Effector memory CD4-positive, alpha-beta T cell (primary cell): Measurements from ENCODE around the gene MT1A.

ENCODE experiments used
- DNase-seq, 3 donors: peaks; one replicate each; pipeline ENCODE4 v3.0.0-alpha.2; 2020
- H3K27ac ChIP-seq: 2 replicates; pipeline ENCODE4 v1.7.0; 2013; ENCODE audit warnings: mild to moderate bottlenecking, low read length, moderate library complexity; ENCODE audit not compliant: insufficient read depth, poor library complexity, severe bottlenecking
- H3K27me3 ChIP-seq: replicated peaks from 2 replicates; pipeline ENCODE4 v1.7.0; 2013; ENCODE audit warnings: mild to moderate bottlenecking, low read length; ENCODE audit not compliant: insufficient read depth, control insufficient read depth, poor library complexity, severe bottlenecking
- H3K36me3 ChIP-seq: 2 replicates; pipeline ENCODE4 v1.7.0; 2013; ENCODE audit warnings: mild to moderate bottlenecking, low read length, moderate library complexity; ENCODE audit not compliant: control insufficient read depth, insufficient read depth
- H3K4me1 ChIP-seq: 2 replicates; pipeline ENCODE4 v1.7.0; 2013; ENCODE audit warnings: low read length, mild to moderate bottlenecking; ENCODE audit not compliant: control insufficient read depth, insufficient read depth, poor library complexity, severe bottlenecking
- H3K4me3 ChIP-seq: 2 replicates; pipeline ENCODE4 v1.7.0; 2013; ENCODE audit warnings: low read length, low read depth, mild to moderate bottlenecking; ENCODE audit not compliant: insufficient read depth, poor library complexity, severe bottlenecking
- H3K9me3 ChIP-seq: 2 replicates; pipeline ENCODE4 v1.7.0; 2013; ENCODE audit warnings: mild to moderate bottlenecking, low read length, moderate library complexity; ENCODE audit not compliant: control insufficient read depth

Gene MT1A

DNA sequence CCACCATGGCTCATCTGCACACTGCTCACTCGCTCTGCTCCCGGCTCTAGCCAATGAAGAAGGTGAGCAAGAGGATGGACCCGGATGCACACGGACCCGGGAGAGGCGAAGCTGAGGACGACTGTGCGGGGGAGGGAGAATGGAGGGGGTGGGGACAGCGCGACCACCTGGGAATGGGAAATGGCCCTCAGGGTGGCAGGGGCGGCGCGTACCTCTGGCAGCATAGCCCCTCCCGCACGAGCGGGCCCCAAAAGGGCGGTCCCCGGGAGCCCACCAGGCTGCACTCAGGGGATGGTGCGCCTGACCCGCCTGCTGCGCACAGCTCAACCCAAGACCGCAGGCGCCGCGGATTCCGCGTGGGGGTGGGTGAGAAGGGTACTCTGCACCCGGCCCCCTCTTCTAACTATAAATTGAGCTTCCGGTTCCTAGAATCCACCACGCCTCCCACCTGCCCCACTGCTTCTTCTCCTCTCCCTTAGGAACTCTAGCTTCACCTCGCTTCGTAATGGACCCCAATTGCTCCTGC lies 37.3 kb downstream of the MT1A start:
- no peaks in the 10 kb centered on the region for H3K9me3 ChIP-seq
- H3K27ac ChIP-seq = no peak overlapping the region
- no peak for DNase-seq
- H3K4me3 ChIP-seq = peak overlapping the region; percentile 45
- no peaks in the 10 kb centered on the region for H3K36me3 ChIP-seq
- H3K4me1 ChIP-seq = peaks cover 6% of the 10 kb centered on the region
- no peaks in the 10 kb centered on the region for H3K27me3 ChIP-seq

DNA sequence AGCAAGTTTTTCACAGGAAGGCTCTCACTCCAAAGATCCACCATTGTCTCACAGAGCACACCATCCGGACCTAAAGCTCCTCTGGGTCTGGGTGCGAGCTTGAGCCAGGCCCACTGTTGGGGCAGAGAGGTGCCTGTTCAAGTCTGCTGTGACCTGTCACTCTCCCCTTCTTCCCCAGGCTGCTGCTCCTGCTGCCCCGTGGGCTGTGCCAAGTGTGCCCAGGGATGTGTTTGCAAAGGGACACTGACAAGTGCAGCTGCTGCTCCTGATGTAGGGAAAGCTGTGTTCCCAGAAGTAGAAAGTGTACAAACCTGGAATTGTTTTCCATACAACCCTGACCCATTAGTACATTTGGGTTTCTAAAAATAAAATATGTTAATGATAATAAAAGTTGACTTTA lies 39.0 kb downstream of the MT1A start:
- Histone ChIP-seq H3K36me3 (no peaks in the 10 kb centered on the region), H3K9me3 (no peaks in the 10 kb centered on the region), H3K4me3 (no peak overlapping the region), H3K4me1 (peaks cover 7% of the 10 kb centered on the region), H3K27ac (no peak overlapping the region), H3K27me3 (no peaks in the 10 kb centered on the region)
- no peak for DNase-seq

DNA sequence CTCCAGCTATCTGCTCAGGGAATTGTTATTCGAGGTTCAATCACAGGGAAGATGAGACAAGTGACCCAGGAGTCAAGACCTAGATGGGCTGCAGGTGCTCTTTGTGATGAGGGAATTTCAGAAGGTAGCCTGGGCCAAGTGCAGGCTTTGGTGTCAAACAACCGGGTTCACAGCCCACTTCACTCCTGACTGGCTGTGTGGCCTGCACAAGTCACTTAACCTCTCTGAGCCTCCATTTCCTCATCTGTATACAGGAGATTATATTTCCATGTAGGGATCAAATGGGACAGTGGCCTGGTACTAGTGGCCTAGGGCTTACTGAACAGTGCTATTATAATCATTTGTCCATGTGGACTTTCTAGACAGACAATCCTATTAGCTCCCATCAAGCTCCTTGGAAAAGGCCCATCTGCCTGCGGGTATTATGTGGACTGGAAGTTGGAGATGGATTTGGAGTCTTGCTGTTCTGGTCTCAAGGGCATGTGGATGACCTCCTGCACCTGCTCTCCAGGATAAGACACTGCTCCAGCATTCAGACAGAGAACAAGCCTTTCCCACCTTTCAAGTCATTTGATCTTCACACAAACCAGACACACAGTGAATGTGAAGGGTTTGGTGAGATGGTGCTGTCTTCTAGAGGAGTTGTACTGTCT lies 40.7 kb downstream of the MT1A start:
- no peak overlapping the region for H3K4me3 ChIP-seq
- DNase-seq = no peak
- no peaks in the 10 kb centered on the region for H3K9me3 ChIP-seq
- no peak overlapping the region for H3K27ac ChIP-seq
- H3K27me3 ChIP-seq = no peaks in the 10 kb centered on the region
- H3K4me1 ChIP-seq = peaks cover 14% of the 10 kb centered on the region
- H3K36me3 ChIP-seq = no peaks in the 10 kb centered on the region

DNA sequence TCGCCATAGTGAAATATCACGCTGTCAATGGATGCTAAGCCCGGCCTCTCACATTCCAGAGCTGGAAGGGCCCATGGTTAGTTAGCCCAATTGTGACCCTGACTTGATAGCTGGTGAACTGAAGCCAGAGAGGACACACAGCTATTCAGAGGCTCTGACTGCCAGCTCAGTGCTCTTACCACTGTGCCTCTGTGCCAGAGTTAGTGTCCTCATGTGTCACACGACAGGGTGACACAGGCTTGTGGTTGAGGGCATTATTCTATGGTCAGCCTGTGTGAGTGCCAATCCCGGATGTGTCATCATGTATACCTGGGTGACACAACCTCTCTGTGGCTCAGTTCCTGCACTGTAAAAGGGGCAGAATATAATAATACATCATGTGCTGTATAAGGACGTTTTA lies 41.4 kb downstream of the MT1A start:
- DNase-seq = no peak
- Histone ChIP-seq H3K27me3 (no peaks in the 10 kb centered on the region), H3K9me3 (no peaks in the 10 kb centered on the region), H3K27ac (no peak overlapping the region), H3K4me3 (no peak overlapping the region), H3K4me1 (peaks cover 14% of the 10 kb centered on the region), H3K36me3 (no peaks in the 10 kb centered on the region)

DNA sequence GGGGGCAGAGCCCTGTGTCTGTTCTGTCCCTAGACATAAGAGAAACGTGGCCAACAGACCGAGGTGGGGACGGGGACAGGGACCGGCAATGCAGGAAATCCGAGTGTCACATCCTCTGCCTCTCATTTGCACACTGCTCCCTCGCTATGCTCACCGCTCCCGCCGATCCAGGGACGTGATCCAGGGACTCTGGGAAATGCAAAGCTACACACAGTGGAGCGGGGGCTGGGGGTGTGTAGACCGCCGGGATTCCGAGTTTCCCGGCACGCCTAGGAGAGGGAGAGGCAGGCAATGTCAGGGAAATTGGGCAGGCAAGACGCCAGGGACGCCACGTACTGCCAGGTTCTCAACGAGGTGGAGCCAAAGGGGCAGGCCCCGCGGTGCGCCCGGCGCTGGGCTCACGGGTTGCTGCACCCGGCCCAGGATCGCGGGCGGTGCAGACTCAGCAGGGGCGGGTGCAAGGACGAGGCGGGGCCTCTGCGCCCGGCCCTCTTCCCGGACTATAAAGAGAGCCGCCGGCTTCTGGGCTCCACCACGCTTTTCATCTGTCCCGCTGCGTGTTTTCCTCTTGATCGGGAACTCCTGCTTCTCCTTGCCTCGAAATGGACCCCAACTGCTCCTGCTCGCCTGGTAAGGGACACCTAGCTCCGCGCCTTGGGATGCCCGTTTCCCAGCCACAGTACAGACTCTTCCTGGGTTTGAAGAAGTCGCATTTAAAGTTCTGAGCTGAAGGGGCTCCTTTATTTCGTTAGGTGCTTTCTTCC lies 43.7 kb downstream of the MT1A start, which contains the start of gene MT1X:
Gene MT1X, plus strand, starts transcription at position 532 of the 764 bp plus-strand sequence. Its CDS starts 71 bp downstream, at position 603.
- peak within 1 kb of the TSS; percentile 86 for H3K4me3 ChIP-seq
- no peaks in the 10 kb centered on the region for H3K27me3 ChIP-seq
- H3K36me3 ChIP-seq = no peaks in the 10 kb centered on the region
- H3K9me3 ChIP-seq = no peaks in the 10 kb centered on the region
- peaks cover 8% of the 10 kb centered on the region for H3K4me1 ChIP-seq
- DNase-seq = peak; percentile 69 to 83 (median 70)
- H3K27ac ChIP-seq = peak within 1 kb of the TSS; percentile 80

DNA sequence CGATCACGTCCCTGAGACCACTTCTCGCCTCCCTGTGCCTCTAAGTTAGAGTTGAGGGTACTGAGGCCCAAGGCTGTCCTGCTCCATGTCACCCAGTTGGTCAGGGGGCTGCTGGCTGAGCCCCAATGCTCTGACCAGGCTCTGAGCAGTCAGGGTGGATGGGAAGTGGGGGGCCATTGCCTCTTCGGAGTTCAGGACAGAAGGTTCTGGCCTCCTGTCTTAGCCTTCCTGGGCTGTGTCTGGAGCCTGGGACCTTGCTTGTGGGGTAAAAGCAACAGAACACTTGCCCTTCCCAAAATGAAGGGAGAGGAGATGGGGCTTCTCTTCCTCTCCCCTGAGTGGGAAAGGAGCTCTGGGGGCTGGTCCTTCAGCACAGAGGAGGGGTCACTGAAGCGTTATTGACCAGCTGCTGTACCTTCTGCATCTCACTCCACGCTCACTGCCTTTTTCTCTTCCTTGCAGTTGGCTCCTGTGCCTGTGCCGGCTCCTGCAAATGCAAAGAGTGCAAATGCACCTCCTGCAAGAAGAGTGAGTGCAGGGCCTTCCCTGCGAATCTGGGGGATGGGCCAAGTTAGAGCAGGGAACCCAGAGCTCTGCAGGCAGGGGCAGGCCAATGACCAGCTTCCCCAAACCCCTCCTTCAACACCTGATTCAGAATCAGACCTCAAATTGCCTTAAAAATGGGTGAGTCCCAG lies 44.4 kb downstream of the MT1A start:
- peaks cover 8% of the 10 kb centered on the region for H3K4me1 ChIP-seq
- H3K9me3 ChIP-seq = no peaks in the 10 kb centered on the region
- peak overlapping the region; percentile 80 for H3K27ac ChIP-seq
- H3K4me3 ChIP-seq = peak overlapping the region; percentile 86
- no peaks in the 10 kb centered on the region for H3K36me3 ChIP-seq
- DNase-seq = no peak
- no peaks in the 10 kb centered on the region for H3K27me3 ChIP-seq

DNA sequence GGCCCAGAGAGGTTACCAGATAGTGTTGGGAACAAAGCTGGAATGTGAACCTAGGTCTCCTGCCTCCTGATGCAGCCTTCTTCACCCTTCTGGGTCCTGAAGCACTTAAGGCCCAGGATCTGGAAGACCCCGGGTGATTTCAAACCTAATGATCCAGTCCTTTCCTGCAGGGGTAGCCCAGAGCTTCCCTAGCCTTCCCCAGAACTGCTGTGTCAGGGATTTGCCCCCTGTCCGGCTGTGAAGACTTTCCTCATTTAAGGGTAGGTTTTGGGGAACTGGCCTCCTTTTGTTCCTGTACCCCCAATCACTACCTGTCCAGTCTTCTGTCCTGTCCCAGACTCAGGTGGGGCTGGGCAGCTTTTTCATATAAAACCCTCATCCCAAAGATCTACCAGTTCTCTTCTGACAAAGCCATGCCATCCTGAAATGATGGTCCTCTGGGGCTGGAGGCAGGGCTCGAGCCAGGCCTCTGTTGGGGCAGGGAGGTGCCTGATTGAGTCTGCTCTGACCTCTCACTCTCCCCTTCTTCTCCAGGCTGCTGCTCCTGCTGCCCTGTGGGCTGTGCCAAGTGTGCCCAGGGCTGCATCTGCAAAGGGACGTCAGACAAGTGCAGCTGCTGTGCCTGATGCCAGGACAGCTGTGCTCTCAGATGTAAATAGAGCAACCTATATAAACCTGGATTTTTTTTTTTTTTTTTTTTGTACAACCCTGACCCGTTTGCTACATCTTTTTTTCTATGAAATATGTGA lies 45.1 kb downstream of the MT1A start:
- DNase-seq = no peak
- no peak overlapping the region for H3K27ac ChIP-seq
- H3K4me3 ChIP-seq = peak overlapping the region; percentile 86
- no peaks in the 10 kb centered on the region for H3K27me3 ChIP-seq
- H3K9me3 ChIP-seq = no peaks in the 10 kb centered on the region
- peaks cover 8% of the 10 kb centered on the region for H3K4me1 ChIP-seq
- H3K36me3 ChIP-seq = no peaks in the 10 kb centered on the region

DNA sequence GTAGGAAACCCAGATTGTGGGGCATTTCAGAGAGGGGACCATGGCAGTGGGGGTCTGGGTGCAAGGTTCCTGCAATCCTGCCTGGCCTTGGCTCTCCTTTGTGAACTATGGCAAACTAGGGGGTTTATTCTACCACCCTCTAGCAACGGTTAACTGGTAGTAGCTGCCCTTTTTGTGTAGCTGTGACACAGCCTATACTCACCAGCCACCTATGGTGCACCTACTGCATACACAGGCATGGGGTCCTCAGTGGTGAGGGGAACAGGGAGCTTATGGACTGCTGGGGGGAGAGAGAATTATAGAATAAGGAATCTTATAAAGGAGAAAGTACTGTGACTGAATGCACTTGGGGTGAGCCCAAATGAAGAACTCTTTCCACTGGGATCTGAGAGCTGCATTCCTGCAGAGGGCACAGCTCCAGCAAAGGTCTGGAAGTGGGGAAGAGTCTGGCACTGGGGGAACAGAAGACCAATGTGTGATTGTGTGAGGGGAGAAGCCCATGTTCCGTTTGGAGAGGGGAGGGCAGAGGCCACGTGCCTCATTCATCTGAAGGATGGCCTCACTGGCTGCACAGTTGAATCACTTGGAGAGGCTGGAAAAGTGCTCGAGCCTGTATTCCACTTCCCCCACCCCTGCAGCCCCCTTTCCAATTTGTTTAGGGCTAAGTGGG lies 45.9 kb downstream of the MT1A start:
- H3K4me3 ChIP-seq = no peak overlapping the region
- peaks cover 8% of the 10 kb centered on the region for H3K4me1 ChIP-seq
- H3K27me3 ChIP-seq = no peaks in the 10 kb centered on the region
- no peak for DNase-seq
- no peaks in the 10 kb centered on the region for H3K9me3 ChIP-seq
- no peaks in the 10 kb centered on the region for H3K36me3 ChIP-seq
- no peak overlapping the region for H3K27ac ChIP-seq

DNA sequence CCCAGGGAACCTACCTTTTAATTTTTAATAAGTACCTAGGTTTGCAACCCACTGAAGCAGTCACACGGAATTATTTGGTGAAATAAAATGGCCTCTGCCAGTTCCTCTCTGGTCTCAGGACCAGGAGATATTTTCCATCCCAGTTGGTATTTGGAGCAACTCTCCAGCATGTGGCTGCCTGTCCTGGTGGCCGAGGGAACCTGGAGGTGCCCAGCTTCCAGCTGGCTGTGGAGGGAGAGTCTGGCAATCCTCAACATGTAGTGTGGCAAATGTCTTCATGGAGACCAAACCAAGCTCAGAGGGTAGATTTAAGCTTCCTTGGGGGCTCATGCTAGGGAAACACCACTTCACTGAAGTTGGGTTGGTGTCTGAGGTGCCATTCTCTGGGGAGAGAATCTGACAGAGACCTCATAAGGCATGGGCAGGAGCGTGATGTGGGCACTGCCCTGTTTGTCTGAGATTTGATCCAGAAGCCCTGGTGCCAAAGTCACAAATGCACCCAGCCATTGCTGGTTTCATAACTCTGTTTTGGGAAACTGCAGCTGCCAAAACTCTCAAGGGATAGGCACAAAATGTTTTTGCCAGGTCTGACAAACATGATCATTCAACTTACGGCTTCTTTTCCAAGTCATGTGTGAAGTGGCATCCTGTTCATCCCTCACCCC lies 46.6 kb downstream of the MT1A start:
- peaks cover 8% of the 10 kb centered on the region for H3K4me1 ChIP-seq
- no peaks in the 10 kb centered on the region for H3K36me3 ChIP-seq
- H3K9me3 ChIP-seq = no peaks in the 10 kb centered on the region
- no peak for DNase-seq
- no peaks in the 10 kb centered on the region for H3K27me3 ChIP-seq
- no peak overlapping the region for H3K27ac ChIP-seq
- no peak overlapping the region for H3K4me3 ChIP-seq
